Fibroblast of villous mesenchyme (primary cell): ENCODE results near the gene STK32C. TPM values are rescaled to one million over a fixed set of nuclear protein-coding genes. Genes with fewer than 3 reads are reported as not detected.

Experiments used
- DNase-seq: peaks from one replicate; pipeline ENCODE4 v3.0.0-alpha.2; 2010; ENCODE audit warnings: low read depth
- H3K4me3 ChIP-seq: 2 replicates; pipeline ENCODE4 v1.5.1; 2011; ENCODE audit warnings: low read depth, mild to moderate bottlenecking, low read length
- CTCF ChIP-seq: IDR thresholded peaks from 2 replicates; pipeline ENCODE4 v1.5.1; 2012; ENCODE audit warnings: low read depth, mild to moderate bottlenecking, low read length; ENCODE audit not compliant: insufficient read depth
- total RNA-seq: library from RNA; depleted of rRNA; stranded (reverse); fragments of >200 nt; gene quantifications from 2 replicates; pipeline ENCODE4 v1.2.3, GENCODE V29; 2012

STK32C gene
- total RNA-seq, 1 donor, result 8.6 TPM

- TF ChIP-seq CTCF, result no peak
- no peak for DNase-seq
- no peak overlapping the region for H3K4me3 ChIP-seq
These were observed 30.4 kb downstream of the STK32C start for GRCh38 chr10:132277311-132277741.

- no peak for TF ChIP-seq CTCF
- no peak for DNase-seq
These were observed 31.0 kb downstream of the STK32C start for GRCh38 chr10:132276706-132277105.

GRCh38 chr10:132276179-132276675 is 31.5 kb downstream of the STK32C start:
- no peak for TF ChIP-seq CTCF
- no peak overlapping the region for H3K4me3 ChIP-seq
- DNase-seq, result no peak

More at GRCh38 chr10:132276706-132277105, 31.0 kb downstream of the STK32C start:
- H3K4me3 ChIP-seq, result no peak overlapping the region

GRCh38 chr10:132275426-132276178 is 32.1 kb downstream of the STK32C start:
- no peak for TF ChIP-seq CTCF
- no peak for DNase-seq
- H3K4me3 ChIP-seq, result no peak overlapping the region

GRCh38 chr10:132274986-132275385 is 32.8 kb downstream of the STK32C start:
- DNase-seq, result no peak
- H3K4me3 ChIP-seq, result no peak overlapping the region
- no peak for TF ChIP-seq CTCF

- DNase-seq, result no peak
- no peak for TF ChIP-seq CTCF
- no peak overlapping the region for H3K4me3 ChIP-seq
These were observed 33.2 kb downstream of the STK32C start for GRCh38 chr10:132274581-132274980.
